Osteocyte (in vitro differentiated cells): ENCODE data around the gene PRKG1. TPM values are rescaled to one million over a fixed set of nuclear protein-coding genes. Genes with fewer than 3 reads are reported as not detected.

ENCODE experiments used
- DNase-seq: peaks from one replicate; pipeline ENCODE4 v3.0.0; 2021; ENCODE audit warnings: mixed read lengths; ENCODE audit not compliant: unreplicated experiment; ENCODE audit errors: extremely low spot score
- H3K27ac Mint-ChIP-seq: one replicate; pipeline ENCODE4 v1.8.0; 2021; ENCODE audit warnings: mild to moderate bottlenecking, mixed read lengths; ENCODE audit not compliant: unreplicated experiment
- H3K27me3 Mint-ChIP-seq: one replicate; pipeline ENCODE4 v1.8.0; 2021; ENCODE audit warnings: mixed read lengths; ENCODE audit not compliant: unreplicated experiment
- H3K36me3 Mint-ChIP-seq: one replicate; pipeline ENCODE4 v1.8.0; 2021; ENCODE audit warnings: mixed read lengths; ENCODE audit not compliant: unreplicated experiment
- H3K4me1 Mint-ChIP-seq: one replicate; pipeline ENCODE4 v1.8.0; 2021; ENCODE audit warnings: mixed read lengths; ENCODE audit not compliant: unreplicated experiment
- H3K4me3 Mint-ChIP-seq: one replicate; pipeline ENCODE4 v1.8.0; 2021; ENCODE audit warnings: mild to moderate bottlenecking, moderate library complexity, mixed read lengths; ENCODE audit not compliant: unreplicated experiment
- H3K9me3 Mint-ChIP-seq: one replicate; pipeline ENCODE4 v1.8.0; 2021; ENCODE audit warnings: mixed read lengths; ENCODE audit not compliant: unreplicated experiment
- CTCF ChIP-seq: fragments of 200-600 bp; sonication (generic); IDR thresholded peaks from 2 replicates; pipeline ENCODE4 v1.5.0; 2021; ENCODE audit warnings: antibody characterized with exemption, mild to moderate bottlenecking, moderate library complexity
- total RNA-seq: library from RNA; stranded (reverse); gene quantifications from 2 replicates; pipeline ENCODE4 v1.2.1, GENCODE V29; 2021

The PRKG1 gene
- total RNA-seq, 1 donor from 2014 or later: 10.8 TPM

- H3K27me3 Mint-ChIP-seq: no peaks in the 10 kb centered on the region
- H3K27ac Mint-ChIP-seq: no peak overlapping the region
- H3K9me3 Mint-ChIP-seq: peaks cover 10% of the 10 kb centered on the region
- DNase-seq: no peak
- no peak overlapping the region for H3K4me3 Mint-ChIP-seq
- no peaks in the 10 kb centered on the region for H3K4me1 Mint-ChIP-seq
- H3K36me3 Mint-ChIP-seq: no peaks in the 10 kb centered on the region
- no peak for TF ChIP-seq CTCF
These were observed 274.3 kb downstream of the PRKG1 start for GRCh38 chr10:51348622-51349021.

GRCh38 chr10:51357170-51357569 is 282.9 kb downstream of the PRKG1 start:
- Mint-ChIP-seq H3K27me3 (no peaks in the 10 kb centered on the region), H3K9me3 (no peaks in the 10 kb centered on the region), H3K27ac (no peak overlapping the region), H3K4me1 (no peaks in the 10 kb centered on the region), H3K4me3 (no peak overlapping the region), H3K36me3 (no peaks in the 10 kb centered on the region)
- TF ChIP-seq CTCF: no peak
- no peak for DNase-seq

GRCh38 chr10:51358227-51358626 is 283.9 kb downstream of the PRKG1 start:
- H3K4me1 Mint-ChIP-seq: no peaks in the 10 kb centered on the region
- TF ChIP-seq CTCF: no peak
- H3K27me3 Mint-ChIP-seq: no peaks in the 10 kb centered on the region
- H3K27ac Mint-ChIP-seq: no peak overlapping the region
- no peaks in the 10 kb centered on the region for H3K36me3 Mint-ChIP-seq
- no peak overlapping the region for H3K4me3 Mint-ChIP-seq
- no peaks in the 10 kb centered on the region for H3K9me3 Mint-ChIP-seq
- no peak for DNase-seq

- no peaks in the 10 kb centered on the region for H3K36me3 Mint-ChIP-seq
- DNase-seq: no peak
- H3K4me3 Mint-ChIP-seq: no peak overlapping the region
- no peak overlapping the region for H3K27ac Mint-ChIP-seq
- no peaks in the 10 kb centered on the region for H3K4me1 Mint-ChIP-seq
- TF ChIP-seq CTCF: no peak
- H3K27me3 Mint-ChIP-seq: no peaks in the 10 kb centered on the region
- no peaks in the 10 kb centered on the region for H3K9me3 Mint-ChIP-seq
These were observed 289.1 kb downstream of the PRKG1 start for GRCh38 chr10:51363415-51363814.

- no peaks in the 10 kb centered on the region for H3K9me3 Mint-ChIP-seq
- H3K4me1 Mint-ChIP-seq: no peaks in the 10 kb centered on the region
- no peak overlapping the region for H3K4me3 Mint-ChIP-seq
- no peaks in the 10 kb centered on the region for H3K36me3 Mint-ChIP-seq
- no peaks in the 10 kb centered on the region for H3K27me3 Mint-ChIP-seq
- DNase-seq: no peak
- H3K27ac Mint-ChIP-seq: no peak overlapping the region
- TF ChIP-seq CTCF: no peak
These were observed 290.4 kb downstream of the PRKG1 start for GRCh38 chr10:51364674-51365073.
